H1 (cell line): ENCODE measurements around the gene DNAJC19. TPM values are rescaled to one million over a fixed set of nuclear protein-coding genes. Genes with fewer than 3 reads are reported as not detected.

Experiments used
- BACH1 ChIP-seq: IDR thresholded peaks from 2 replicates; pipeline ENCODE4 v1.6.1; 2012; ENCODE audit warnings: low read length, improper control_type of control experiment
- CREB1 ChIP-seq: IDR thresholded peaks from 2 replicates; pipeline ENCODE4 v1.6.1; 2012; ENCODE audit warnings: inconsistent platforms
- GTF2F1 ChIP-seq: IDR thresholded peaks from 2 replicates; pipeline ENCODE4 v1.6.1; 2012; ENCODE audit warnings: low read depth, low read length, improper control_type of control experiment, borderline replicate concordance
- POLR2A ChIP-seq, 2 experiments: IDR thresholded peaks; 1 replicate in 1 of 2; 2 replicates in 1 of 2; pipeline ENCODE4 v1.6.1; 2011; ENCODE audit warnings: low read depth in 2 of 2, low read length in 2 of 2, mild to moderate bottlenecking in 2 of 2; ENCODE audit errors: control extremely low read depth in 1 of 2
- SIN3A ChIP-seq, 2 experiments: IDR thresholded peaks in 1 of 2; conservative IDR thresholded peaks in 1 of 2; 2 replicates each; pipeline ENCODE4 v1.6.1; 2011 to 2012; ENCODE audit warnings: low read length in 2 of 2, improper control_type of control experiment in 1 of 2, low read depth in 1 of 2, mild to moderate bottlenecking in 1 of 2
- SP1 ChIP-seq: IDR thresholded peaks from 2 replicates; pipeline ENCODE4 v1.6.1; 2011; ENCODE audit warnings: low read depth, low read length
- polyA plus RNA-seq, 7 experiments: library from polyadenylated mRNA; depleted of rRNA in 3 of 7; stranded (reverse) in 5 of 7; unstranded in 2 of 7; fragments of >200 nt in 5 of 7; fragments of 200-250 nt in 2 of 7; gene quantifications; 1 replicate in 5 of 7; 2 replicates in 1 of 7; 4 replicates in 1 of 7; pipeline versions ENCODE4 v1.2.1 to v1.2.3, GENCODE V29; 2011 to 2013; ENCODE audit warnings: missing spikeins in 2 of 7, mixed read lengths in 2 of 7
- total RNA-seq: library from RNA; stranded (reverse); fragmentation: NEBNext Ultra II Directional; extraction: Animal tissue kit (Norgen Biotek cat#: 25700); gene quantifications from 2 replicates; pipeline ENCODE4 v1.2.1, GENCODE V29; 2021

The DNAJC19 gene
- total and polyA plus RNA-seq, 2 of the 8 experiments (the other 6 are each of a cell fraction or from before 2014, with no cell fraction given), result 62.4 to 90.9 TPM

DNA sequence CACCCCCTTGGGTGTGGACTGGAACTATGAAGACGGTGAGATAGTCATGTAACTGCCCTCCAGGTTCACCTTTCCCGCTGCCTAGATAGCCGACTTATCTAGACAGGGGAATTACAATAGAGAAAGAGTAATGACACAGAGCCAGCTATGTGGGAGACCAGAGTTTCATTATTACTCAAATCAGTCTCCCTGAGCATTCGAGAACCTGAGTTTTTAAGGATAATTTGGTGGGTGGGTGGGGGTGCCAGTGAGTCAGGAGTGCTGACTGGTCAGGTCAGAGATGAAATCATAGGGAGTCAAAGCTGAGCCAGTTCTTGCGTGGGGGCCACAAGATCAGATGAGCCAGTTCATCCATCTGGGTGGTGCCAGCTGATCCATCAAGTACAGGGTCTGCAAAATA, 19.7 kb upstream of the DNAJC19 start (continued):
- TF ChIP-seq SIN3A (conservative IDR thresholded peaks at IDR 0.05 in 1 of 2, IDR thresholded peaks at IDR 0.05 in 1 of 2; ENCODE audit: low read depth in 1 of 2, low read length in 2 of 2), result no peak
- TF ChIP-seq POLR2A (IDR thresholded peaks at IDR 0.05; ENCODE audit: control extremely low read depth in 1 of 2, low read depth in 2 of 2, low read length in 2 of 2), result no peak
- TF ChIP-seq SP1, result no peak
- no peak for TF ChIP-seq CREB1
- TF ChIP-seq GTF2F1, result no peak
- TF ChIP-seq BACH1, result no peak
